Adipose tissue (tissue), 3 donors: ENCODE results near the gene LEKR1. TPM values are rescaled to one million over a fixed set of nuclear protein-coding genes. Genes with fewer than 3 reads are reported as not detected.
"Not testable (repeated sequence)": the region's sequence is repeated elsewhere in the genome, so short reads cannot be mapped to it uniquely, and the experiment has no call there.

Experiments
- H3K27ac ChIP-seq: one replicate; pipeline ENCODE4 v1.5.1; 2013; ENCODE audit warnings: low read depth, low read length
- WGBS, 3 donors: extraction: QIAGEN DNeasy Blood & Tissue Kit; methylation state at CpG; one replicate each; pipeline ENCODE4 v1.1.7; 2013; 5-methylcytosine and 5-hydroxymethylcytosine counted together
- polyA plus RNA-seq, 3 donors: library from polyadenylated mRNA; stranded (reverse); fragments of 200-250 nt; gene quantifications; one replicate each; pipeline ENCODE4 v1.2.3, GENCODE V29; 2013
- donor health status: healthy with polysubstance abuse.
- donor health status: Bipolar disorder and iron deficiency.
- donor health status: healthy.

Gene LEKR1
- under 1 TPM; 0.37 to 0.64 (median 0.45) TPM for polyA plus RNA-seq

GRCh38 chr3:156826144-156826895 is at the start of gene LEKR1:
LEKR1 (plus strand) TSS chr3:156826353; CDS start chr3:156829330, 2,977 bp downstream.
- peak within 1 kb of the TSS; percentile 61 for H3K27ac ChIP-seq
- 0 to 1% (median 0%) methylated on average over 62 to 63 of the region's 63 CpGs for WGBS, 3 donors

DNA sequence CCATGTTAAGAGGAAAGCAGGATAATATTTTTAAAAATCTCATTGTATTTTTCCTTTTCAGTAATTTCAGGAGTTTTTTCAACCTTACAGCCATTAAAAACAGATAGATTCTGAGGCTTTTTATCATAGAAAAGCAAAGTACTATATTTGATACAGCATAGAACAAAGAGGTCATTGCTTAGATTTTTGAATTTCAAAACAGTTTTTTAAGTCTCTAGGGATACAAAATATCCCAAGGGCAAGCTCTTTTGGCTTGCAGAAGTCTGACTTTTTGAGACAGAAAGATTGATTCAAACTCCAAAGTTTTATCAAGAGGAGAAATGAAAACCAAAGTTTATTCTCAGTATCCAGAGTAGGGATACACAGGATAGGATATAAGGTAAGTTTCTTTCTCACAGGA is 49.3 kb upstream of the LEKR1 start:
- H3K27ac ChIP-seq: no peak overlapping the region

- no peak overlapping the region for H3K27ac ChIP-seq
- 84 to 90% (median 86%) methylated on average over 4 of the region's 4 CpGs for WGBS, 3 donors
These were observed 44.6 kb upstream of the LEKR1 start for GRCh38 chr3:156781310-156782230.

GRCh38 chr3:156782319-156782718 is 43.8 kb upstream of the LEKR1 start:
- WGBS, 3 donors: 86 to 94% (median 89%) methylated on average over 5 of the region's 5 CpGs
- no peak overlapping the region for H3K27ac ChIP-seq

GRCh38 chr3:156782921-156783320 is 43.2 kb upstream of the LEKR1 start:
- H3K27ac ChIP-seq: no peak overlapping the region

DNA sequence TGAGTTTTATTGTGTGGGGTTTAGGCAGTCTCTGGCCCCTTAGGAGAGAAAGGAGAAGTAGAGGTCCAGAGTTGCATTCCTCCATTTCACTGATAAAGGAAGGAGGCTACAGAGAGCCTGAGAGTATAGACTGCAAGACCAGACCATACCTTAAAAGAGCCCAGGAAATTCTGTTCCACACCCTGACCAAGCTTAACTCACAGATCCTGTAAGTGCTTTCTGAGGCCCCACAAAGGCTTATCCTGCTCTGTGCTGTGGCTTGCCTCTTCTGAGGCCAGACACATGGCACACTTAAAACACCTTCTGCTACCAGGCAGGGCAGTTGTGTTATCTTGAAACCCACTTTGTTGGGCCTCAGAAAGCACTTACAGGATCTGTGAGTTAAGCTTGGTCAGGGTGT is 39.2 kb upstream of the LEKR1 start:
- H3K27ac ChIP-seq: no peak overlapping the region

DNA sequence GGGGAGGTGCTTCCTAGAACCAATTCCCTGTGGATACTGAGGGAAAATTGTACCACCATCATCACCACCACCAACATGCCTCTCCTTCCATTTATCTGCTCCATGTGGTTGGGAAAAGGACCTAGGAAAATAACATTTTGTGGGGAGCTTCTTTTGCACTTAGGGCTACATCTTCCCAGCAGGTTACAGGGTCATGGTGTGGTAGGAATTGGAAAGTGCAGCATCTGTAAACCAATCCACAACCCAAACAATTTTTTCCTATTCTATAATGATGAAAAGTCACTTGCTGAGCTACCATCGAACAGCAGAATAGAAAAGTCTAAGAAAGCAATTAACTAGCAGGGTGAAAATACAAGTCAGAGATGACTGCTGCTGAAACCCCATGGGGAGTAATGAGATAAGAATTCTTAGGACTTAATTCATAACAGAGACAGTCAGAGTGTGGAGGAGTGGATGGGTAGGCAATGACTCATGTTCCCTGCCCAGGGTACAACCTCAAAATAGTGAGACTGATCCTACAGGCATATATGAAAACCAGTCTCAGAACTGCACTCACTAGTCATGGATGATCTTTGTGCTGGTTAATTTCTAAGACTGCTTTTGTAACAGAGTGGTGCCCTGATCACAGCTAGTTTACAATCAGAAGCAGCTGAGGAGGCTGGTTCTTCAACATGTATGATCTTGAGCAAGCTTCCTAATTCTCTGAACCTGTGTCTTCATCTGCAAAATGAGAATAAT is 38.1 kb upstream of the LEKR1 start:
- 59 to 85% (median 69%) methylated on average over 1 of the region's 1 CpG for WGBS, 3 donors
- no peak overlapping the region for H3K27ac ChIP-seq

- WGBS, 3 donors: 40 to 91% (median 88%) methylated on average over 3 of the region's 3 CpGs
- H3K27ac ChIP-seq: no peak overlapping the region
These were observed 37.3 kb upstream of the LEKR1 start for GRCh38 chr3:156788846-156789245.

DNA sequence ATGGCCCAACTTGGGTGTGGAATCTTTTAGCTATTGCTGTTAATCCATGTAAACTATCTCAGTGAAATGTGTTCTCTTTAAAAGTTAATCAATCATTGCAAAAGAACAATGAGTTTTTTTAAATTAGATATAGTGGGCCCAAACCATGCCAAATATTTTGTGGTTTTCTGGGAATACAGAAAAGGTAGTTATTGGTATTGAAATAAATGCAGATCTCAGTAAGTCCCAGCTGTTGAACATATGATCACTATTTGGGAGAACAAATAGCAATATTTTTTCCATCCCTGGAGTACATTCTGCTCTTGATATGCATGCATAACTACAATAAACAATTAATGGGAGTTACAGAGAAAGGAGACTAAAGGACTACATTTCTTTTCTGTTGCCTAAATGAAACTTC is 36.0 kb upstream of the LEKR1 start:
- no peak overlapping the region for H3K27ac ChIP-seq

DNA sequence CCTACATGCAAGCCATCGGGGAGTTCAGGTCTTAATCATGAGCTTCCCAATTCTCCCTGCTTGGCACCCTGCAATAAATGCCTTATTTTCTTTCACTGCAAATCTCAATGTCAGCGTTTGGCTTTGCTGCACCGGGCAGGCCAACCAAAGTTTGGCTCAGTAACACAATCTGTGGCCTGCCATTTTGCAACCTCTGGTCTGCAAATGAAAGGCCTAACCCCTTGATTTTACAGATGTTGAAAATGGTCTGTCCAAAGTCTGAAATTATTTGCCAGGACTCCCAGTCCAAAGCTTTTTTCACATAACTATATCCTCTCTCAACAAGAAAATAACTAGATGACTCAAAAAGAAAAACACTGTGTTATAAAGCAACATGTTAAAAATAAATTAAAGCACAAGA is 34.0 kb upstream of the LEKR1 start:
- no peak overlapping the region for H3K27ac ChIP-seq
- WGBS, 3 donors: 80 to 95% (median 86%) methylated on average over 3 of the region's 3 CpGs

DNA sequence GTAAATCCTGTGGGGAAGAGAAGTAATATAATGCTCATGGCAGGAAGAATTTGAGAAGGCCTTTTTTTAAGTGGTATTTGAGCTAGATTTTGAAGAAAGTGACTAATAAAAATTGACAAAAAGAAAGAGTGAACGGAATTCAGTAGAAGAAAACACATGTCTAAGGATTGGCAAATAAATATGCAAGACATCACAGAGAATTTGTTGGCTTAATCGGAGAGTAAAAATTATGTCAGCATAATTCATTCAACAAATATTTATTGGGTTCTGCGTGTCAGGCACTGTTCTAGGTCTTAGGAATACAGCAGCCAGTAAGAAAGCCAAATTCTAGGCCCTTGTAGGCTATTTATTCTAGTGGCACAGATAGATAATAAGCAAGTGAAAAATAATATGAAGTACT is 33.6 kb upstream of the LEKR1 start:
- WGBS, 3 donors: 52 to 76% (median 53%) methylated on average over 3 of the region's 3 CpGs
- no peak overlapping the region for H3K27ac ChIP-seq

DNA sequence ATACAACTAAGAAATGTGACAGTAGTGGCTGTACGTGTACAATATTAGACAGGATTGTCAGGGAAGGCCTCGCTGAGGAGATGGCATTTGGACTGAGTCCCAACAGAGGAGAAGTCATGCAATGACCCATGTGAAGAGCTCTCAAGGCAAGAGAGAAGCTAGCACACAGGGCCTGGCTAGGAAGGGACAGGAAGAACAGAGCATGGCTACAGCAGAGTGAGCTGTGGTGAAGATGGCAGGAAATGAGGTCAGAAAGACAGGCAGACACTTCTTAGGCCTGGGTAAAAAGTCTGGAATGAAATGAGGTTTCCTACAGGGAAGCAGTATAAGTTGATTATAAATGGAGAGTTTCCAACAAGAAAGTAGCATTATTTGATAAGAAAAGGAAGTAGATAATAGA is 33.2 kb upstream of the LEKR1 start:
- H3K27ac ChIP-seq: no peak overlapping the region
- 77 to 82% (median 82%) methylated on average over 2 of the region's 2 CpGs for WGBS, 3 donors

DNA sequence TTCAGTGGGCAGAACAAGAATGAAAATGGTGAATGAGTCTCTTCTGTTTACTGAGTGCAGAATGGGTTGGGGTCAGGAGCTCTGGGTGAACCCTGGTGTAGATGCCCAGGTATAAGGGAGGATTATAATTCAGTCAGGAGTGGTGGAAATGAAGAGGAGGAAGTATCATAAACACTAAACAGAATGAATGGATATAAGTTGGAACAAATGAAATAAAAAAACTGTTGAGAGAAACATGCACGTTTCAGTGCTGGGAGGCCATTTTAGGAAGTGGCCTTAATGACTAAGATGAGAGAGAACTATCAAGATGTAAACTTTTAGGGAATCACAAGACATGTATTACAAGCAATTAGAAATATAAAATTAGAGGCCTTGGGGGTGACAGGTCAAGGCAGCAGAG is 32.8 kb upstream of the LEKR1 start:
- 59 to 81% (median 64%) methylated on average over 1 of the region's 1 CpG for WGBS, 3 donors
- H3K27ac ChIP-seq: no peak overlapping the region

- no peak overlapping the region for H3K27ac ChIP-seq
- WGBS, 3 donors: 84 to 99% (median 95%) methylated on average over 2 of the region's 2 CpGs
These were observed 32.3 kb upstream of the LEKR1 start for GRCh38 chr3:156793851-156794250.

DNA sequence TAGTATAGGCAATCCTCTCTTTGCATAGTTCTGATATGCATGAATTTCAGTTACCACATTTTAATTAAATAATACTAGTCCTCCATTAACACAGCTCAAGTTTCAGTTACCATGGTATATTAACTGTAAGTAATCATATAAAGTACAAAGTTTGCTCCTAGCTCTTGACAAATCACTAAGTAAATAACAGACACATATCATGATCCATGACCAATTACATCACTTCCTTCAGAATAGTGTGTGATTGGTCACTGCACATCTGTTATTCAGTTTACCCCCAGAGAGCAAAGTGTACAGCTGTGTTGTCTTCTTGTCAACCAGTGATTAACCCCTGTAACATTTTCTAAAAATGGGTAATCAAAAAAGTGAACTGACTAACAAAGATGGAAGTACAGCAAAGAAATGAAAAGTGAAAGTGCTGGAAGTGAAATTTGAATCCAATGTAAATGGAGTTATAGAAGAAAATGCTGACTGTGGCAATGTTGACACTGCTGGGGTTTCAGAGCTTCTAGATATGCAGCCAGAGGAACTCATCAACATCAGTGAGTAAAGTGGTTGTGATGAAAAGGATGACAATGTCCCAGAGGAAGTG is 30.2 kb upstream of the LEKR1 start:
- no peak overlapping the region for H3K27ac ChIP-seq

DNA sequence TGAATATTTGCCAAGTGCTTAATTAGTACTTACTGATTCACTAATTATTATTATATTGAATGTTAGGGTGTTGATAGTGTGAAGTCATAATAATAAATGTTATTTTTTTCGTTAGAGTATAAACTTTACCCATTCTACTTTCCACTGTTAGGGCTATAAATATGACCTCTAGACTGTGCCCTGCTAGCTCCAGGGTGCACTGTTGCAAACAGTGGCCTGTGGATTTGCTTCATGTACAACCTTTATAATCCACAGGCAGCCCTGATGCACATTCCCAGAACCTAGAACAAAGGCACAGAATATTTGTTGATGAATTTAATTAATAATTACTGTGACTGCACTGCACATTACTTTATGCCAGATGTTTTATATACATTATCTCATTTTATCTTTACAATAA is 28.8 kb upstream of the LEKR1 start:
- H3K27ac ChIP-seq: no peak overlapping the region
- WGBS, 3 donors: 73 to 89% (median 79%) methylated on average over 1 of the region's 1 CpG

DNA sequence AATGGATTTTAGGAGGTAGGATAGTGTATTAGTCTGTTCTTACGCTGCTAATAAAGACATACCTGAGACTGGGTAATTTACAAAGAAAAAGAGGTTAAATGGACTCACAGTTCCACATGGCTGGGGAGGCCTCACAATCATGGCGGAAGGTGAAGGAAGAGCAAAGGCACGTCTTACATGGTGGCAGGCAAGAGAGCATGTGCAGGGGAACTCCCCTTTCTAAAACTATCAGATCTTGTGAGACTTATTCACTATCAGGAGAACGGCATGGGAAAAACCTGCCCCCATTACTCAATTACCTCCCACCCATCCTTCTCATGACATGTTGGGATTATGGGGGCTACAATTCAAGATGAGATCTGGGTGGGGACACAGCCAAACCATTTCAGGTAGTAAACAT is 25.9 kb upstream of the LEKR1 start:
- 84 to 100% (median 96%) methylated on average over 4 of the region's 4 CpGs for WGBS, 3 donors
- H3K27ac ChIP-seq: not testable (repeated sequence)

DNA sequence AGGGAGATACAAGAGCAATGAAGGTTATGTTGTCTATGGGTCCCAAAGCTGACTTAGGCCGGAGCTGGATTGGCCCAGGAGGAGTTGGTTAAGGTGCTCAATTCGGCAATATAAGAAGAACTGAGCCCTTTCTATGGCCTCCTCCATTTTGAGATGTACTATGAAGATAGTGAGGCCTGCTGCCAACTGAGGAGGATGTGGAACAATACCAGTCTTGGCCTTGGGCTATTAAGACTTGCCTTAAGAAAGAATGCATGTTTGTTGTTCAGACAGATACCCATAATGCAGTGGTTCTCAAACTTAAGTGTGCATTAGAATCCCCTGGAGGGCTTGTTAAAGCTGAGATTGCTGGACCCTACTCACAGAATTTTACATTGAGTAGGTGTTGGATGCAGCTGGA is 24.4 kb upstream of the LEKR1 start:
- no peak overlapping the region for H3K27ac ChIP-seq
- WGBS, 3 donors: 93 to 96% (median 95%) methylated on average over 2 of the region's 2 CpGs
